Pons (tissue), 1 donor: ENCODE measurements around the gene TNRC6A.
"Not testable (repeated sequence)": the region's sequence is repeated elsewhere in the genome, so short reads cannot be mapped to it uniquely, and the experiment has no call there.

ENCODE experiments used
- DNase-seq: peaks from one replicate; pipeline ENCODE4 v3.0.0-alpha.2; 2016; ENCODE audit warnings: low spot score

Gene TNRC6A

GRCh38 chr16:24845726-24846547 is 116.5 kb downstream of the TNRC6A start, which contains the start of gene SLC5A11:
TSS of gene SLC5A11 (plus strand) at chr16:24845963. CDS start at chr16:24858644, 12,681 bp downstream.
- peak; percentile 79 for DNase-seq

GRCh38 chr16:24846548-24847357 is 117.3 kb downstream of the TNRC6A start:
- DNase-seq: no peak

GRCh38 chr16:24847358-24847664 is 117.9 kb downstream of the TNRC6A start:
- DNase-seq: no peak

- DNase-seq: no peak
These were observed 118.6 kb downstream of the TNRC6A start for GRCh38 chr16:24848065-24848464.

GRCh38 chr16:24849641-24850040 is 120.2 kb downstream of the TNRC6A start:
- DNase-seq: no peak

GRCh38 chr16:24850289-24850938 is 121.0 kb downstream of the TNRC6A start:
- DNase-seq: no peak

- DNase-seq: no peak
These were observed 122.2 kb downstream of the TNRC6A start for GRCh38 chr16:24851700-24852099.

- DNase-seq: peak; percentile 81
These were observed 122.8 kb downstream of the TNRC6A start for GRCh38 chr16:24852281-24852721.

GRCh38 chr16:24853169-24853824 is 123.8 kb downstream of the TNRC6A start:
- no peak for DNase-seq

- peak; percentile 96 for DNase-seq
These were observed 124.4 kb downstream of the TNRC6A start for GRCh38 chr16:24853830-24854229.

GRCh38 chr16:24854607-24855171 is 125.2 kb downstream of the TNRC6A start:
- DNase-seq: no peak

GRCh38 chr16:24855678-24856077 is 126.2 kb downstream of the TNRC6A start:
- no peak for DNase-seq

- DNase-seq: not testable (repeated sequence)
These were observed 127.4 kb downstream of the TNRC6A start for GRCh38 chr16:24856871-24857270.

GRCh38 chr16:24858219-24859041 is 129.0 kb downstream of the TNRC6A start:
- peak; percentile 50 for DNase-seq

GRCh38 chr16:24861461-24861860 is 132.0 kb downstream of the TNRC6A start:
- no peak for DNase-seq

GRCh38 chr16:24863582-24864437 is 134.4 kb downstream of the TNRC6A start:
- no peak for DNase-seq

GRCh38 chr16:24869033-24869432 is 139.6 kb downstream of the TNRC6A start:
- no peak for DNase-seq

GRCh38 chr16:24871891-24872290 is 142.4 kb downstream of the TNRC6A start:
- no peak for DNase-seq

- no peak for DNase-seq
These were observed 143.6 kb downstream of the TNRC6A start for GRCh38 chr16:24873028-24873427.

- DNase-seq: no peak
These were observed 146.0 kb downstream of the TNRC6A start for GRCh38 chr16:24875466-24875865.
